GM10266 (cell line): ENCODE data around the gene TCEA2.

Source experiments
- DNase-seq: peaks from one replicate; pipeline ENCODE4 v3.0.0; 2012; ENCODE audit errors: extremely low spot score
- CTCF ChIP-seq: IDR thresholded peaks from 2 replicates; pipeline ENCODE4 v1.5.1; 2012; ENCODE audit warnings: mild to moderate bottlenecking, low read depth; ENCODE audit not compliant: control insufficient read depth, insufficient read depth; ENCODE audit errors: missing control alignments

The TCEA2 gene

GRCh38 chr20:64037498-64038213, 25.3 kb upstream of the TCEA2 start:
- no peak for TF ChIP-seq CTCF
- peak; percentile 69 for DNase-seq

- DNase-seq, result no peak
- TF ChIP-seq CTCF, result peak; percentile 23
Observed at GRCh38 chr20:64038224-64038564, 24.8 kb upstream of the TCEA2 start.

- DNase-seq, result peak; percentile 93
- peak; percentile 89 for TF ChIP-seq CTCF
Observed at GRCh38 chr20:64038565-64039292, 24.3 kb upstream of the TCEA2 start.

- DNase-seq, result no peak
- no peak for TF ChIP-seq CTCF
Observed at GRCh38 chr20:64039293-64040160, 23.5 kb upstream of the TCEA2 start.

GRCh38 chr20:64040231-64041039, 22.6 kb upstream of the TCEA2 start:
- no peak for DNase-seq
- no peak for TF ChIP-seq CTCF

- DNase-seq, result no peak
- no peak for TF ChIP-seq CTCF
Observed at GRCh38 chr20:64041040-64041780, 21.8 kb upstream of the TCEA2 start.
